GM12864 (cell line): ENCODE results near the gene CAMSAP2.

Experiments used
- DNase-seq: peaks from one replicate; pipeline ENCODE4 v3.0.0-alpha.2; 2011; ENCODE audit warnings: low read depth
- H3K4me3 ChIP-seq: 2 replicates; pipeline ENCODE4 v1.5.1; 2011; ENCODE audit warnings: mild to moderate bottlenecking, low read depth, low read length, control low read depth
- CTCF ChIP-seq: IDR thresholded peaks from 2 replicates; pipeline ENCODE4 v1.5.1; 2011; ENCODE audit warnings: low read depth, mild to moderate bottlenecking, moderate library complexity, low read length, control low read depth, inconsistent platforms; ENCODE audit errors: missing control alignments

Gene CAMSAP2

GRCh38 chr1:200706111-200706814 is 32.4 kb upstream of the CAMSAP2 start:
- no peak for DNase-seq
- H3K4me3 ChIP-seq: no peak overlapping the region
- TF ChIP-seq CTCF: no peak

- no peak overlapping the region for H3K4me3 ChIP-seq
Observed at GRCh38 chr1:200707116-200707515, 31.6 kb upstream of the CAMSAP2 start.

GRCh38 chr1:200708161-200708560 is 30.5 kb upstream of the CAMSAP2 start:
- DNase-seq: no peak
- H3K4me3 ChIP-seq: no peak overlapping the region
- TF ChIP-seq CTCF: no peak

More at GRCh38 chr1:200707116-200707515, 31.6 kb upstream of the CAMSAP2 start:
- DNase-seq: no peak
- TF ChIP-seq CTCF: no peak

GRCh38 chr1:200708769-200709168 is 29.9 kb upstream of the CAMSAP2 start:
- no peak for DNase-seq
- H3K4me3 ChIP-seq: no peak overlapping the region
- no peak for TF ChIP-seq CTCF

GRCh38 chr1:200710166-200710565 is 28.5 kb upstream of the CAMSAP2 start:
- no peak for TF ChIP-seq CTCF
- no peak for DNase-seq
- no peak overlapping the region for H3K4me3 ChIP-seq

GRCh38 chr1:200714504-200715187 is 24.0 kb upstream of the CAMSAP2 start:
- no peak for TF ChIP-seq CTCF
- no peak overlapping the region for H3K4me3 ChIP-seq
- DNase-seq: no peak

GRCh38 chr1:200720199-200720598 is 18.5 kb upstream of the CAMSAP2 start:
- no peak for DNase-seq
- H3K4me3 ChIP-seq: no peak overlapping the region
- TF ChIP-seq CTCF: no peak
